ENCODE measurements around the gene S100A12.

GRCh38 chr1:153353226-153353947 lies 22.0 kb downstream of the S100A12 start:
- TF ChIP-seq GABPA (IDR thresholded peaks at IDR 0.05; ENCODE audit: low read depth) (no peak), POLR2AphosphoS5 (IDR thresholded peaks at IDR 0.05; ENCODE audit: low read depth) (no peak)

Measured in HL-60 (cell line).